ENCODE measurements around the gene TSPAN7.
A peak's percentile ranks its signal among the peaks of the same experiment; 100 is the strongest.

TSPAN7 gene, protein sequence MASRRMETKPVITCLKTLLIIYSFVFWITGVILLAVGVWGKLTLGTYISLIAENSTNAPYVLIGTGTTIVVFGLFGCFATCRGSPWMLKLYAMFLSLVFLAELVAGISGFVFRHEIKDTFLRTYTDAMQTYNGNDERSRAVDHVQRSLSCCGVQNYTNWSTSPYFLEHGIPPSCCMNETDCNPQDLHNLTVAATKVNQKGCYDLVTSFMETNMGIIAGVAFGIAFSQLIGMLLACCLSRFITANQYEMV

GRCh38 chrX:38561126-38561868 is at the start of gene TSPAN7:
Gene TSPAN7, plus strand, starts transcription at chrX:38561542. Its CDS starts 5 bp downstream, at chrX:38561547.
- no peak for DNase-seq

DNA sequence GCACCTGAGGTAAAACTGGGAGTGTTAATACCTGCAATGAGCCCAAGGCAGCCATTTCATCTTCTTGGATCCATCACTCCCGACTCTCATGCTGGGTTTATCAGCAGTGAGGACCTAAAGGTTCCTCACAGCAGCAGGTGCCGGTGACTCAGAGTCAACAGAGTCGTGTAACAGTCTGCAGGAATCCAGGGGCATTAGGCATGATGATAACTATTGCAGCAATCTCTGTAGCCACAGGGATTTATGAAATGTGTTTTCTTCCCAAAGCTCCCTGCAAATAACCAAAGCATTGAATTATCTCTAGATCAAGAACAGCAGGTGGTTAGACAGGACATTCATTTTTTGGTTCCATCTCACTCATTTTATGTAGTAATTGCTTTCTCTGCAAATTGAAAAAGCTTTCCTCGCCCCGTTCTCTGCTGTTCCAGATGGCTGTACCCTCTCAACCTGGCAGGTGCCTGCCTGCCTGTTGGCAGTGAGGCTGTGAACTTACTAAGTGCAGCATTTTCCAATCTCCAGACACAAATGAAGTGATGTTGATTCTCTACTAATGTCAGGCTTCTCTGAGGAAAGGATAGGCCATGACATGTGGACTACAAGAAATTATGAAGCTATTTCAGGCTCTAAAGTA is 48.1 kb upstream of the TSPAN7 start:
- DNase-seq, result no peak

DNA sequence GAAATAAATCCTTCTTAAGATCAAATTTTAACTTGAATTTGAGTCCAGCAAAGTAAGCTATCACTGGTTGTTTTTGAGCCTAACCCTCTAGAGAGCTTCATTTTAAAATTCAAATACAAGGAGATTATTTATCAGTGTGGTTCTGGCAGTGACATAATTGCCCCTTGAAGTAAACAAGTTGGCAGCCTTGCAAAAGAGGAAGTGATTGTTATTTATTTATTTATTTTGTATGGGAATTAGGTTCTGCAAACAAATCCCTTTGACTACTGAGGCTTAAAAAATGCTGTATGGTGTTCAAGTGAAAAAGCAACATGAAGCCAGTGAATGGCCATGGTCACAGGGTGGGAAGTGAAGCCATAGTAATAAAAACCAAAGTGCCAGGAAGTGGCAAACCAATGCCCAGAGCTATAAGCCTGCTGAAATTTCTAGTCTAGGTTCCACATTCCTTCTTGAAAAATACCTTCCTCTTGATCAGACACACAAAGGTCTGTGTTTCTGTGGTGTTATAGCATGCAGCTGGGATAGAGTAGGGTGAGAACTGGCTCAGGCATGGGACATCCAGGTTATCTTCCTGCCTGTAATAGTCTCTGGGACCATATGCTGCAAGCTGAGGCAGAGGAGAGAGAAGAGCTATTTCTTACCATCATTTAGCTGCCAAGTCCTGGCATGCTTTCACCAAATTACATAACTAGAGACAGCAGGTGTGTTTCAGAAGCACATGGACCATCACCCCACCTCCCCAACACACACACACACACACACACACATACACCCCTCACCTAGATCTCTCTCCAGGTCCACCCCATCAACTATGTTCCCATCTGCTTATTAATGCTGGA is 47.1 kb upstream of the TSPAN7 start:
- peak; percentile 46 for DNase-seq

GRCh38 chrX:38515291-38515690 is 46.1 kb upstream of the TSPAN7 start:
- peak; percentile 63 for DNase-seq

GRCh38 chrX:38516196-38516774 is 45.1 kb upstream of the TSPAN7 start:
- DNase-seq, result no peak

GRCh38 chrX:38519651-38520050 is 41.7 kb upstream of the TSPAN7 start:
- no peak for DNase-seq

DNA sequence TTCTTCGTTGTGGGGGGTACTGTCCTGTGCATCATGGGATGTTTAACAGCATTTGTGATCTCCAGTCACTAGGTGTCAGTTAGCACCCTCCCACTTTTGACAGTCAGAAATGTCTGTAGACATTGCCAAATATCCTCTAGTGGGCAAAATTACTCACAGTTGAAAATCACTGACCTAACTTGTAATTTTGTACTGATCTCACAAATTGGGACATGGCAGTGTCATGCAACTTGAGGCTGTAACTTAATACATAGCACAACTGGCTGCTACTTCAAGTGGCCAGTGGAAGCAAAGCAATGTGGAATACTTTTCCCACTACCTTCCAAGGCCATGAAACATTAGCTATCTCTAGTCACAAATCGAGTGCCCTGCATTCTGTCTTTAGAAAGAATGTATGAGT is 23.2 kb upstream of the TSPAN7 start:
- DNase-seq, result no peak

- no peak for DNase-seq
These were observed 21.6 kb upstream of the TSPAN7 start for GRCh38 chrX:38539748-38540147.

- no peak for DNase-seq
These were observed 12.8 kb upstream of the TSPAN7 start for GRCh38 chrX:38548508-38548907.

- no peak for DNase-seq
These were observed 8.6 kb upstream of the TSPAN7 start for GRCh38 chrX:38552721-38553120.

GRCh38 chrX:38558686-38559085 is 2.7 kb upstream of the TSPAN7 start:
- no peak for DNase-seq

- no peak for DNase-seq
These were observed 591 bp upstream of the TSPAN7 start for GRCh38 chrX:38560776-38561125.

DNA sequence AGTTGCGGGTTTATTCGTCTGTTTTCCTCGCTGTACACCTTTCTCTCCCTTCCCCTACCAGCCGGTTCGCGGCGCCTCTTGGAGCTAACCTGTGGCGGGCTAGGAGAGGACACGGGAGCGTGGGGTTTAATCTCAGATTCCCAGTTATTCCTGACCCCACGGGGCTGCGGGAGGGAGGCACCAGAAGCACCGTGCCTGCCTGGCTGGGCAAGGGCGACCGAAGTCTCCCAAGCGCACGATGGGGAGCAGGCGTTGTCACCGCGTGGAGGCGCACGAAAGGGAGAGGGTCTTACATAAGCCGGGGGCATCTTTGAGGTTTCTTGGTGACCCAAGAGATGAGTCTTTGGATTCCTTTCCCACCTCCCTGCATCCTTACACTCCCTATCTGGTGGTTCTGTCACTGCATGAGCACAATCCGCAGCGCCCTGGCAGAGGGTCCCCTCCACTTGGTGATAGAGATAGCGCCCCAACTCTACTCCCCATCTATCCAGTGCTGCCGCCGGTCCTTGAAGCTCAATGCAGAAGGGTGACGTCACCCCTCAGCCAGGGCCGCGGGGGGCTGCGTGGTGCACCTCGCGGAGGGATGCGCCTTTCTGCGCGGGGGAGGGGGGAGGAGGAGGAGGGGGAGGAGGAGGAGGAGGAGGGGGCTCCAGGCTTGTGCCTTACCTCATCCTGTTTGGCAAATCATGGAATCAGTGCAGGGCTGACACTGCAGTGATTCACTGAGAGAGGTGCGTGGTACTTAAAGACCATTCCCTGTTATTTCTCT is 793 bp downstream of the TSPAN7 start:
- no peak for DNase-seq

GRCh38 chrX:38563030-38563429 is 1.7 kb downstream of the TSPAN7 start:
- no peak for DNase-seq

- DNase-seq, result no peak
These were observed 9.1 kb downstream of the TSPAN7 start for GRCh38 chrX:38570396-38570795.

- DNase-seq, result no peak
These were observed 9.7 kb downstream of the TSPAN7 start for GRCh38 chrX:38571058-38571457.

GRCh38 chrX:38574858-38575257 is 13.5 kb downstream of the TSPAN7 start:
- DNase-seq, result no peak

DNA sequence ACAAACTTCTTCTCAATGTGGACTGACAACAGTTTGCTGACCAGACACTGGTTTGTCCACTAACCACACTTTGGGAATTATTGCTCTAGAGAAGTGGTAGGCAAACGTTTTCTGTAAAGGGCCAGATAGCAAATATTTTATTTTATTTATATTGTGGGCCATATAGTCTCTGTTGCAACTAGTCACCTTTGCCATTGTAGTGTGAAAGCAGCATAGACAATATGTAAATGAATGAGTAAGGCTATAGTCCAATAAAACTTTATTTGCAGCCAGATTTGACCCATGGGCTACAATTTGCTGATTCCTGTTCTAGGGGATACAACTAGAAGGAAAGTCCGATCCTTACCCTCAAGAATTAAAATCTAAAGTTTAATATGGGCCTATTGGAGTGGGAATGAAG is 14.5 kb downstream of the TSPAN7 start:
- DNase-seq, result no peak

DNA sequence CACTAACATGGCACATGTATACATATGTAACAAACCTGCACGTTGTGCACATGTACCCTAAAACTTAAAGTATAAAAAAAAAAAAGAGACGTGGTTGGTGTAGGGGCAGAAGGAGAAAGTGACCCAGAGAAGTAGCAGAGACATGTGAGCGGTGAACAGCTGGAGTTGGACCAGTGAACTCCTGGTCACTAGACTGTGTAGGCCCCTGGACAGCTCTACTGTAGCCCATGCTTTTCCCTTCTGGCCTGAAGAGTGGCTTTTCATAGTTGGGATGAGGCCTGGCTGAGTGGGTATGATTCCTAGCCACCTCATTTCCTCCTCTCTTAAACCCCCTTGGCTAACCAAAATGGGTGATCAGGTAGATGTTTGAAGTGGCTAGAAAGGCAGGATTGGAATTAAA is 16.4 kb downstream of the TSPAN7 start:
- DNase-seq, result no peak

- DNase-seq, result no peak
These were observed 16.8 kb downstream of the TSPAN7 start for GRCh38 chrX:38578167-38578566.

GRCh38 chrX:38583181-38583580 is 21.8 kb downstream of the TSPAN7 start:
- no peak for DNase-seq

GRCh38 chrX:38594434-38594833 is 33.1 kb downstream of the TSPAN7 start:
- DNase-seq, result no peak
